Activated gamma-delta T cell treated with anti-CD3 and anti-CD28 coated beads, Interleukin-2, amount 50 U/mL, for 16 hours (primary cell): ENCODE measurements around the gene GSTK1.
"Not testable (repeated sequence)": the region's sequence is repeated elsewhere in the genome, so short reads cannot be mapped to it uniquely, and the experiment has no call there.

ENCODE experiments used
- DNase-seq: peaks from one replicate; pipeline ENCODE4 v3.0.0-alpha.2; 2020; ENCODE audit warnings: low read depth

Gene GSTK1

GRCh38 chr7:143263266-143264195 is at the start of gene GSTK1:
GSTK1 (plus strand) TSS chr7:143263441; CDS start chr7:143263514, 73 bp downstream.
- peak; percentile 75 for DNase-seq

- not testable (repeated sequence) for DNase-seq
These were observed 49.8 kb upstream of the GSTK1 start for GRCh38 chr7:143213478-143213877.

- DNase-seq, result peak; percentile 25
These were observed 48.2 kb upstream of the GSTK1 start for GRCh38 chr7:143214789-143215679.

GRCh38 chr7:143216151-143216550 is 47.1 kb upstream of the GSTK1 start:
- no peak for DNase-seq

- no peak for DNase-seq
These were observed 46.6 kb upstream of the GSTK1 start for GRCh38 chr7:143216686-143217085.

GRCh38 chr7:143217806-143218205 is 45.4 kb upstream of the GSTK1 start:
- DNase-seq, result no peak

GRCh38 chr7:143221286-143221685 is 42.0 kb upstream of the GSTK1 start:
- no peak for DNase-seq

- DNase-seq, result no peak
These were observed 41.5 kb upstream of the GSTK1 start, which contains the start of gene TAS2R40 for GRCh38 chr7:143221737-143222136. TAS2R40 (plus strand) TSS chr7:143222037; CDS start chr7:143222079, 42 bp downstream.

- DNase-seq, result no peak
These were observed 40.5 kb upstream of the GSTK1 start for GRCh38 chr7:143222782-143223181.

GRCh38 chr7:143223784-143224183 is 39.5 kb upstream of the GSTK1 start:
- DNase-seq, result no peak

GRCh38 chr7:143225047-143225446 is 38.2 kb upstream of the GSTK1 start:
- no peak for DNase-seq

GRCh38 chr7:143227806-143228205 is 35.4 kb upstream of the GSTK1 start:
- DNase-seq, result no peak

GRCh38 chr7:143229054-143229790 is 34.0 kb upstream of the GSTK1 start:
- no peak for DNase-seq

- DNase-seq, result no peak
These were observed 32.4 kb upstream of the GSTK1 start for GRCh38 chr7:143230602-143231457.

- no peak for DNase-seq
These were observed 29.3 kb upstream of the GSTK1 start for GRCh38 chr7:143233816-143234532.

- no peak for DNase-seq
These were observed 28.7 kb upstream of the GSTK1 start for GRCh38 chr7:143234533-143234875.

- DNase-seq, result no peak
These were observed 27.7 kb upstream of the GSTK1 start for GRCh38 chr7:143235561-143235960.

GRCh38 chr7:143236408-143236990 is 26.7 kb upstream of the GSTK1 start:
- DNase-seq, result no peak

- DNase-seq, result no peak
These were observed 25.9 kb upstream of the GSTK1 start for GRCh38 chr7:143237366-143237765.
